Measurements from ENCODE around the gene TGFBR2.

TGFBR2 gene

DNA sequence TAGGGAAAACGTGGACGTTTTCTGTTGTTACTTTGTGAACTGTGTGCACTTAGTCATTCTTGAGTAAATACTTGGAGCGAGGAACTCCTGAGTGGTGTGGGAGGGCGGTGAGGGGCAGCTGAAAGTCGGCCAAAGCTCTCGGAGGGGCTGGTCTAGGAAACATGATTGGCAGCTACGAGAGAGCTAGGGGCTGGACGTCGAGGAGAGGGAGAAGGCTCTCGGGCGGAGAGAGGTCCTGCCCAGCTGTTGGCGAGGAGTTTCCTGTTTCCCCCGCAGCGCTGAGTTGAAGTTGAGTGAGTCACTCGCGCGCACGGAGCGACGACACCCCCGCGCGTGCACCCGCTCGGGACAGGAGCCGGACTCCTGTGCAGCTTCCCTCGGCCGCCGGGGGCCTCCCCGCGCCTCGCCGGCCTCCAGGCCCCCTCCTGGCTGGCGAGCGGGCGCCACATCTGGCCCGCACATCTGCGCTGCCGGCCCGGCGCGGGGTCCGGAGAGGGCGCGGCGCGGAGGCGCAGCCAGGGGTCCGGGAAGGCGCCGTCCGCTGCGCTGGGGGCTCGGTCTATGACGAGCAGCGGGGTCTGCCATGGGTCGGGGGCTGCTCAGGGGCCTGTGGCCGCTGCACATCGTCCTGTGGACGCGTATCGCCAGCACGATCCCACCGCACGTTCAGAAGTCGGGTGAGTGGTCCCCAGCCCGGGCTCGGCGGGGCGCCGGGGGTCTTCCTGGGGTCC is at the start of gene TGFBR2:
Gene TGFBR2, plus strand, starts transcription at position 301 of the 731 bp plus-strand sequence. Its CDS starts 283 bp downstream, at position 584.
- TF ChIP-seq, protein P1, sequence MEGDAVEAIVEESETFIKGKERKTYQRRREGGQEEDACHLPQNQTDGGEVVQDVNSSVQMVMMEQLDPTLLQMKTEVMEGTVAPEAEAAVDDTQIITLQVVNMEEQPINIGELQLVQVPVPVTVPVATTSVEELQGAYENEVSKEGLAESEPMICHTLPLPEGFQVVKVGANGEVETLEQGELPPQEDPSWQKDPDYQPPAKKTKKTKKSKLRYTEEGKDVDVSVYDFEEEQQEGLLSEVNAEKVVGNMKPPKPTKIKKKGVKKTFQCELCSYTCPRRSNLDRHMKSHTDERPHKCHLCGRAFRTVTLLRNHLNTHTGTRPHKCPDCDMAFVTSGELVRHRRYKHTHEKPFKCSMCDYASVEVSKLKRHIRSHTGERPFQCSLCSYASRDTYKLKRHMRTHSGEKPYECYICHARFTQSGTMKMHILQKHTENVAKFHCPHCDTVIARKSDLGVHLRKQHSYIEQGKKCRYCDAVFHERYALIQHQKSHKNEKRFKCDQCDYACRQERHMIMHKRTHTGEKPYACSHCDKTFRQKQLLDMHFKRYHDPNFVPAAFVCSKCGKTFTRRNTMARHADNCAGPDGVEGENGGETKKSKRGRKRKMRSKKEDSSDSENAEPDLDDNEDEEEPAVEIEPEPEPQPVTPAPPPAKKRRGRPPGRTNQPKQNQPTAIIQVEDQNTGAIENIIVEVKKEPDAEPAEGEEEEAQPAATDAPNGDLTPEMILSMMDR (IDR thresholded peaks at IDR 0.05; ENCODE audit: low read depth, low read length, missing control alignments) = no peak
- peak; percentile 7 for DNase-seq (ENCODE audit: low read depth)

DNA sequence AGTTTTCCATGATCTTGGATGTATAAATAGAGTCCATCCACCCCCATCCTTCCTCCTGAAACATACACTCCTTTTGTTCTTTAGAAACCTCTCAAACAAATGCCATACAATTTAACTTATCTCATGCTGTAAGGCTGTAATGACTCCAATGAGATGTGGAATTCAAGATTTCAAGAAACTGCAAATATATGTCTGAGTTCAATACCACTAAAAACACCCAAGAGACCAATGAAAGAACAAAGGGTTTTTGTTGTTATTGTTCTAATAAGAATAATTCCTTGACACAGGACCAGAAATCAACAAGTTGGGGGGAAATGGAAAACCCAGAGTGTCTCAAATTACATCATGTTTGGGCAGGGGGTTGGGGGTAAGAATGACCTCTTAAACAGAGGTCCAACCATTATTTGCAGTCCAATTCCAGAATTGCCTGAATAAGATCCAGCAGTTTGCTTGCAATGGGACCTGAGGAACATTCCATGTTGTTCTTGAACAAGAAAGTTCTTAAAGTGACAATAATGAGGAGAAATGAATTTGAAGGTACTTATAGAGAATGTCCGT is 48.6 kb upstream of the TGFBR2 start:
- no peak overlapping the region for H3K4me3 ChIP-seq (ENCODE audit: low read depth, low read length)
- TF ChIP-seq, protein P1 (IDR thresholded peaks at IDR 0.05; ENCODE audit: low read depth, low read length, missing control alignments) = no peak
- no peak for DNase-seq (ENCODE audit: low read depth)

More for the DNA sequence above, at the start of gene TGFBR2:
- H3K4me3 ChIP-seq (ENCODE audit: low read depth, low read length) = peak within 1 kb of the TSS; percentile 62

DNA sequence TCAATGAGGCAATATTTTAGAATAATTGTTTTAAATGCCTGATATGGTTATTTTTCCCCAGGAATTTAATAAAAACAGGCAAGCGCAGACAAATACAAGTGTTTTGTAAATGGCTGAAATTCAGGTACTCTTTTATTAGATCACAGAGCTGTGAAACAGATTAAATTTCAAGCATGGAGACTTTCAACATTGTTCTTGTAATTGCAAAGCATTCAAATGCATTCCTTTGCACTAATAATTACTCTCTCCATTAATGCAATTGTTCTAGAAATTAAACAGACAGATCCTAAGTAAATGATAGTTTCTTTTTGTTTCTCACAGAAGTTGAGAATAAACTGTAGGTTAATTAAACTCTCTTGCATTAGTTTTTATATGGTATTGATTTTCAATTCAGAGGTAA is 42.4 kb upstream of the TGFBR2 start:
- TF ChIP-seq, protein P1 (IDR thresholded peaks at IDR 0.05; ENCODE audit: low read depth, low read length, missing control alignments) = no peak
- no peak for DNase-seq (ENCODE audit: low read depth)
- H3K4me3 ChIP-seq (ENCODE audit: low read depth, low read length) = no peak overlapping the region

DNA sequence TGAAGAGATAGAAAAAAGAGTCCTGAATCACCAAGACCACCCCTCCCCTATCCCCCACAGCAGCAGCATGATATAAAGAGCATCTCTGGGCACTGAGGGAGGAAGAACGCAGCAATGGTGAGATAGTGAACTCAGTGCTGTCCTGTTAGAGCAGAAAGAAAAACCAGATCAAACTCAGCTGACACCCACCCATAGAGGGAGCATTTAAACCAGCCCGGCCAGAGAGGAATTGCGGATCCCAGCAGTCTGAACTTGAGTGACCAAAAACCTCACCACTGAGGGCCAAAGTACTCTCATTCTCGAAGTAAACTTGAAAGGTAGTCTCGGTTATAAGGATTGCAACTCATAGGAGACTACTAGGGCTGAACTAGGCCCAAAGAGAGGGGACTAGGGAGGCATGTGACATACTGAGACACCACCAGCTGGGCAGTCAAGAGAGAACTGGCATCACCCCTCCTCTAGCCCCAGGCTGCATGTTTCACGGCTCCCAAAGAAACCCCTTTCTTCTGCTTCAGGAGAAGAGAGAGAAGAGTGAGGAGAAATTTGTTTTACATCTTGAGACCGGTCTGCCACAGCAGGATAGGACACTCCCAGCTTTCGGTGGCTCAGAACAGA is 39.2 kb upstream of the TGFBR2 start:
- no peak for DNase-seq (ENCODE audit: low read depth)
- TF ChIP-seq, protein P1 (IDR thresholded peaks at IDR 0.05; ENCODE audit: low read depth, low read length, missing control alignments) = no peak
- H3K4me3 ChIP-seq (ENCODE audit: low read depth, low read length) = no peak overlapping the region

DNA sequence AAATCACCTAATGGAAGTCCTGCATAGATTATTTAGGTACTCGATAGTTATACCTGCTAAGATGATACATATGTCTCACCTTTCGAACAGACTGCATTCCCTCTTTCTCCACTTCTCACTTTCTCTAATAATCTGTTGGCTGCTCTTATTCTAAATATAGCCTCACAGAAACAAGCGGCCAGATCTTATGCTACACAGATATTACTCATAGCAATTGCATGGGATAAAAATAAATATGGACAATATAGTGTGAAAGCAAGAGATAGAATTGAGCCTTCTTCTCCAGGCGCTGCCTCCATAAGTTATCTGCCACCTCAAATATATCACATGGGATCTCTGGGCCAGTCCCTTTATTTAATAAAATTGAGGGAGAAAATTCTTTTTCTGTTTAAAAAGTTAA is 29.5 kb upstream of the TGFBR2 start:
- DNase-seq (ENCODE audit: low read depth) = no peak
- TF ChIP-seq, protein P1 (IDR thresholded peaks at IDR 0.05; ENCODE audit: low read depth, low read length, missing control alignments) = no peak
- H3K4me3 ChIP-seq (ENCODE audit: low read depth, low read length) = no peak overlapping the region

DNA sequence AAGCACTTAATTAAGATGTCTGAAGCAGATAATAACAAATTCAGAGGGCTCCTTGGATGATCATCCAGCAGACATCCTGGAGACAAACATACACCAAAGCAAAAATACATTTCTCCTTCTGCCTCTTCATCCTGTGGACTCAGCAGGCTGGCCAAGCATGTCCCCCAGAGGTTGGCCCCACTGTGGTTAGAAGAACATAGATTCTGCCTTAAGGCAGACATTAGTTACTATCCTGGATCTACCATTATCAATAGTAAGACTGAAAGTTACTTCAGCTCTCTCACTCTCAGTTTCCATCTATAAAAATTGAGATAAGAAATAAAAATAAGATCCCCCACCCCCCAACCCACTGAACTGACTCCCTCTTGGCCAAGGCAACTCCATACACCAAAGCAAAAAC is 28.6 kb upstream of the TGFBR2 start:
- no peak for DNase-seq (ENCODE audit: low read depth)
- TF ChIP-seq, protein P1 (IDR thresholded peaks at IDR 0.05; ENCODE audit: low read depth, low read length, missing control alignments) = no peak
- H3K4me3 ChIP-seq (ENCODE audit: low read depth, low read length) = no peak overlapping the region
